Measurements from ENCODE around the gene ZNF480. TPM values are rescaled to one million over a fixed set of nuclear protein-coding genes. Genes with fewer than 3 reads are reported as not detected.
A peak's percentile ranks its signal among the peaks of the same experiment; 100 is the strongest.
"Not testable (repeated sequence)": the region's sequence is repeated elsewhere in the genome, so short reads cannot be mapped to it uniquely, and the experiment has no call there.

The ZNF480 gene
- 10 to 100 TPM; 10.6 to 14.3 TPM for total RNA-seq

- peak within 1 kb of the TSS; percentile 95 for H3K27ac Mint-ChIP-seq
- peaks cover 72% of the 10 kb centered on the region for H3K36me3 Mint-ChIP-seq
- peaks cover 19% of the 10 kb centered on the region for H3K4me1 Mint-ChIP-seq
- peak within 1 kb of the TSS; percentile 93 for H3K4me3 Mint-ChIP-seq
- ATAC-seq = peak; percentile 84
- peak; percentile 86 for DNase-seq
- CTCF ChIA-PET = no interaction called here
- H3K27me3 Mint-ChIP-seq = no peaks in the 10 kb centered on the region
- peaks cover 28% of the 10 kb centered on the region for H3K9me3 Mint-ChIP-seq (ENCODE audit: low read depth)
Observed at GRCh38 chr19:52296773-52297600, at the start of gene ZNF480. ZNF480 (plus strand) TSS chr19:52297169; CDS start chr19:52300413, 3,244 bp downstream.

GRCh38 chr19:52248241-52248640 lies 48.7 kb upstream of the ZNF480 start:
- Mint-ChIP-seq H3K27ac (no peak overlapping the region), H3K4me3 (no peak overlapping the region), H3K4me1 (no peaks in the 10 kb centered on the region), H3K27me3 (no peaks in the 10 kb centered on the region), H3K36me3 (no peaks in the 10 kb centered on the region), H3K9me3 (ENCODE audit: low read depth) (peaks cover 10% of the 10 kb centered on the region)
- CTCF ChIA-PET = interaction anchor here (0.8 to 1.1 kb wide), 2 partner anchors 107 to 112 kb away, joined by 3 read pairs; no protein-coding TSS in a partner anchor
- DNase-seq = peak; percentile 59
- ATAC-seq = peak; percentile 47

GRCh38 chr19:52258426-52258825 lies 38.5 kb upstream of the ZNF480 start:
- CTCF ChIA-PET = no interaction called here
- Mint-ChIP-seq H3K4me3 (no peak overlapping the region), H3K4me1 (no peaks in the 10 kb centered on the region), H3K27me3 (no peaks in the 10 kb centered on the region), H3K27ac (no peak overlapping the region), H3K36me3 (peaks cover 1% of the 10 kb centered on the region), H3K9me3 (ENCODE audit: low read depth) (peaks cover 3% of the 10 kb centered on the region)
- DNase-seq (no peak), ATAC-seq (no peak)

GRCh38 chr19:52265556-52265955 lies 31.4 kb upstream of the ZNF480 start:
- H3K4me3 Mint-ChIP-seq; DNase-seq; ATAC-seq; H3K27me3 Mint-ChIP-seq; H3K36me3 Mint-ChIP-seq; H3K27ac Mint-ChIP-seq; H3K9me3 Mint-ChIP-seq (ENCODE audit: low read depth); H3K4me1 Mint-ChIP-seq: not testable (repeated sequence)
- CTCF ChIA-PET = interaction anchor here (0.5 kb wide), 1 partner anchor 228 kb away, joined by 3 read pairs; no protein-coding TSS in a partner anchor

- peaks cover 25% of the 10 kb centered on the region for H3K4me1 Mint-ChIP-seq
- peak within 1 kb of the TSS; percentile 96 for H3K27ac Mint-ChIP-seq
- DNase-seq = peak; percentile 98
- peak within 1 kb of the TSS; percentile 100 for H3K4me3 Mint-ChIP-seq
- peaks cover 41% of the 10 kb centered on the region for H3K36me3 Mint-ChIP-seq
- H3K9me3 Mint-ChIP-seq (ENCODE audit: low read depth) = peaks cover 28% of the 10 kb centered on the region
- CTCF ChIA-PET = no interaction called here
- H3K27me3 Mint-ChIP-seq = no peaks in the 10 kb centered on the region
- ATAC-seq = peak; percentile 98
Observed at GRCh38 chr19:52269338-52270261, 27.4 kb upstream of the ZNF480 start, which contains the start of gene ZNF766. ZNF766 (plus strand) TSS chr19:52269587; CDS start chr19:52269614, 27 bp downstream.

- DNase-seq (peak; percentile 41), ATAC-seq (peak; percentile 6)
- Mint-ChIP-seq H3K36me3 (peaks cover 48% of the 10 kb centered on the region), H3K27me3 (no peaks in the 10 kb centered on the region), H3K4me1 (peaks cover 25% of the 10 kb centered on the region), H3K27ac (peak overlapping the region; percentile 96), H3K4me3 (peak overlapping the region; percentile 100), H3K9me3 (ENCODE audit: low read depth) (peaks cover 29% of the 10 kb centered on the region)
- CTCF ChIA-PET = no interaction called here
Observed at GRCh38 chr19:52270266-52270885, 26.6 kb upstream of the ZNF480 start.

- Mint-ChIP-seq H3K27ac (no peak overlapping the region), H3K4me3 (no peak overlapping the region), H3K36me3 (peaks cover 75% of the 10 kb centered on the region), H3K4me1 (peaks cover 25% of the 10 kb centered on the region), H3K27me3 (no peaks in the 10 kb centered on the region), H3K9me3 (ENCODE audit: low read depth) (peaks cover 36% of the 10 kb centered on the region)
- CTCF ChIA-PET = no interaction called here
- ATAC-seq (no peak), DNase-seq (no peak)
Observed at GRCh38 chr19:52273301-52273700, 23.7 kb upstream of the ZNF480 start.

GRCh38 chr19:52274191-52274590 lies 22.8 kb upstream of the ZNF480 start:
- H3K9me3 Mint-ChIP-seq (ENCODE audit: low read depth) = peaks cover 42% of the 10 kb centered on the region

GRCh38 chr19:52275988-52276387 lies 21.0 kb upstream of the ZNF480 start:
- no peak for ATAC-seq
- Mint-ChIP-seq H3K27ac (no peak overlapping the region), H3K27me3 (no peaks in the 10 kb centered on the region), H3K9me3 (ENCODE audit: low read depth) (peaks cover 45% of the 10 kb centered on the region), H3K36me3 (peaks cover 84% of the 10 kb centered on the region), H3K4me1 (peaks cover 21% of the 10 kb centered on the region), H3K4me3 (no peak overlapping the region)
- DNase-seq = no peak
- CTCF ChIA-PET = no interaction called here

More at GRCh38 chr19:52274191-52274590, 22.8 kb upstream of the ZNF480 start:
- Mint-ChIP-seq H3K36me3 (peaks cover 84% of the 10 kb centered on the region), H3K27me3 (no peaks in the 10 kb centered on the region), H3K4me3 (no peak overlapping the region), H3K27ac (no peak overlapping the region), H3K4me1 (peaks cover 28% of the 10 kb centered on the region)
- ATAC-seq = no peak
- CTCF ChIA-PET = interaction anchor here (1.0 to 1.4 kb wide), 2 partner anchors 24 to 135 kb away, joined by 3 read pairs; partner anchors contain the start of gene ZNF616
- DNase-seq = no peak

GRCh38 chr19:52277471-52277870 lies 19.5 kb upstream of the ZNF480 start:
- Mint-ChIP-seq H3K9me3 (ENCODE audit: low read depth) (peaks cover 40% of the 10 kb centered on the region), H3K27me3 (no peaks in the 10 kb centered on the region), H3K4me1 (peaks cover 12% of the 10 kb centered on the region), H3K27ac (no peak overlapping the region), H3K36me3 (peaks cover 84% of the 10 kb centered on the region), H3K4me3 (no peak overlapping the region)
- no peak for ATAC-seq
- no peak for DNase-seq
- CTCF ChIA-PET = no interaction called here

- Mint-ChIP-seq H3K4me3 (no peak overlapping the region), H3K36me3 (peaks cover 96% of the 10 kb centered on the region), H3K4me1 (no peaks in the 10 kb centered on the region), H3K27ac (no peak overlapping the region), H3K27me3 (no peaks in the 10 kb centered on the region), H3K9me3 (ENCODE audit: low read depth) (peaks cover 36% of the 10 kb centered on the region)
- DNase-seq (no peak), ATAC-seq (no peak)
- CTCF ChIA-PET = interaction anchor here (1.0 kb wide), 1 partner anchor 147 kb away, joined by 3 read pairs; no protein-coding TSS in a partner anchor
Observed at GRCh38 chr19:52286256-52286655, 10.7 kb upstream of the ZNF480 start.

- H3K36me3 Mint-ChIP-seq = peaks cover 70% of the 10 kb centered on the region
- ATAC-seq = no peak
- H3K4me1 Mint-ChIP-seq = peaks cover 3% of the 10 kb centered on the region
- peaks cover 36% of the 10 kb centered on the region for H3K9me3 Mint-ChIP-seq (ENCODE audit: low read depth)
- CTCF ChIA-PET = no interaction called here
- no peak overlapping the region for H3K4me3 Mint-ChIP-seq
- no peak overlapping the region for H3K27ac Mint-ChIP-seq
- DNase-seq = no peak
- no peaks in the 10 kb centered on the region for H3K27me3 Mint-ChIP-seq
Observed at GRCh38 chr19:52291781-52292180, 5.2 kb upstream of the ZNF480 start.

- Mint-ChIP-seq H3K36me3 (peaks cover 68% of the 10 kb centered on the region), H3K9me3 (ENCODE audit: low read depth) (peaks cover 29% of the 10 kb centered on the region), H3K4me1 (peaks cover 12% of the 10 kb centered on the region)
- CTCF ChIA-PET, DNase-seq, H3K4me3 Mint-ChIP-seq, H3K27me3 Mint-ChIP-seq, ATAC-seq, H3K27ac Mint-ChIP-seq: not testable (repeated sequence)
Observed at GRCh38 chr19:52292946-52293345, 4.0 kb upstream of the ZNF480 start.

Measured in activated CD8-positive, alpha-beta memory T cell treated with anti-CD3 and anti-CD28 coated beads, Interleukin-2, amount 10 ng/mL, durations not matched to agents 7 days and 5 days (primary cell).